NCI-H510A treated with DMSO at 0.1 percent for 48 hours (cell line): ENCODE measurements around the gene RPP30.
"Not testable (repeated sequence)": the region's sequence is repeated elsewhere in the genome, so short reads cannot be mapped to it uniquely, and the experiment has no call there.

Experiments
- DNase-seq: peaks from one replicate; lab custom pipeline; 2025; lab: John Stamatoyannopoulos, UW

The RPP30 gene

GRCh38 chr10:90917238-90917967 is 45.6 kb downstream of the RPP30 start:
- DNase-seq: no peak

- DNase-seq: no peak
Measured at GRCh38 chr10:90917968-90918318, 46.2 kb downstream of the RPP30 start.

GRCh38 chr10:90919683-90920574 is 48.2 kb downstream of the RPP30 start:
- DNase-seq: no peak

GRCh38 chr10:90920986-90921666 is 49.4 kb downstream of the RPP30 start, which contains the start of gene ANKRD1:
TSS of gene ANKRD1 (minus strand) at chr10:90921087. CDS start at chr10:90921027, 60 bp downstream.
- DNase-seq: no peak

GRCh38 chr10:90921906-90922305 is 50.1 kb downstream of the RPP30 start:
- DNase-seq: no peak

GRCh38 chr10:90923111-90923731 is 51.4 kb downstream of the RPP30 start:
- no peak for DNase-seq

GRCh38 chr10:90924552-90924951 is 52.8 kb downstream of the RPP30 start:
- no peak for DNase-seq

- no peak for DNase-seq
Measured at GRCh38 chr10:90925079-90926029, 53.6 kb downstream of the RPP30 start.

GRCh38 chr10:90927293-90927692 is 55.5 kb downstream of the RPP30 start:
- no peak for DNase-seq

GRCh38 chr10:90929179-90929578 is 57.4 kb downstream of the RPP30 start:
- no peak for DNase-seq

- DNase-seq: no peak
Measured at GRCh38 chr10:90930070-90930837, 58.5 kb downstream of the RPP30 start.

- DNase-seq: no peak
Measured at GRCh38 chr10:90930971-90931871, 59.4 kb downstream of the RPP30 start.

- no peak for DNase-seq
Measured at GRCh38 chr10:90935581-90936275, 64.0 kb downstream of the RPP30 start.

GRCh38 chr10:90936276-90936659 is 64.5 kb downstream of the RPP30 start:
- DNase-seq: no peak

- no peak for DNase-seq
Measured at GRCh38 chr10:90937645-90938258, 66.0 kb downstream of the RPP30 start.

- DNase-seq: no peak
Measured at GRCh38 chr10:90939116-90939515, 67.3 kb downstream of the RPP30 start.

GRCh38 chr10:90939648-90940047 is 67.9 kb downstream of the RPP30 start:
- no peak for DNase-seq

GRCh38 chr10:90942980-90943379 is 71.2 kb downstream of the RPP30 start:
- not testable (repeated sequence) for DNase-seq
